Liver (tissue), 9 donors: ENCODE data around the gene KIRREL3. TPM values are rescaled to one million over a fixed set of nuclear protein-coding genes. Genes with fewer than 3 reads are reported as not detected.

Experiments
- DNase-seq: peaks from one replicate; pipeline ENCODE4 v3.0.0-alpha.2; 2017; ENCODE audit warnings: low spot score
- H3K27ac ChIP-seq, 2 donors: one replicate each; pipeline ENCODE4 v1.7.0; 2013; ENCODE audit warnings: inconsistent platforms in 2 of 2, low read length in 2 of 2, control low read depth in 1 of 2, low read depth in 1 of 2, mild to moderate bottlenecking in 1 of 2
- H3K27me3 ChIP-seq, 4 donors: one replicate each; pipeline versions ENCODE4 v1.6.1 to v1.7.0; 2013; ENCODE audit warnings: low read length in 3 of 4, inconsistent platforms in 1 of 4, mild to moderate bottlenecking in 1 of 4, moderate library complexity in 1 of 4; ENCODE audit not compliant: control insufficient read depth in 4 of 4, insufficient read depth in 4 of 4
- H3K36me3 ChIP-seq, 4 donors: one replicate each; pipeline versions ENCODE4 v1.6.1 to v1.7.0; 2013; ENCODE audit warnings: low read length in 3 of 4, mild to moderate bottlenecking in 3 of 4, low read depth in 1 of 4, moderate library complexity in 1 of 4; ENCODE audit not compliant: control insufficient read depth in 4 of 4, insufficient read depth in 3 of 4
- H3K4me1 ChIP-seq, 4 donors: one replicate each; pipeline versions ENCODE4 v1.6.1 to v1.7.0; 2013; ENCODE audit warnings: low read length in 3 of 4, mild to moderate bottlenecking in 3 of 4, moderate library complexity in 1 of 4; ENCODE audit not compliant: control insufficient read depth in 4 of 4, insufficient read depth in 4 of 4
- H3K4me3 ChIP-seq, 3 donors: one replicate each; pipeline versions ENCODE4 v1.6.1 to v1.7.0; 2013; ENCODE audit warnings: low read length in 3 of 3, control low read depth in 1 of 3, low read depth in 1 of 3, mild to moderate bottlenecking in 1 of 3
- H3K9ac ChIP-seq, 2 donors: one replicate each; pipeline ENCODE4 v1.7.0; 2013; ENCODE audit warnings: low read length in 2 of 2, mild to moderate bottlenecking in 2 of 2, moderate library complexity in 2 of 2, control low read depth in 1 of 2, low read depth in 1 of 2
- H3K9me3 ChIP-seq, 4 donors: one replicate each; pipeline versions ENCODE4 v1.6.1 to v1.7.0; 2013; ENCODE audit warnings: low read length in 3 of 4; ENCODE audit not compliant: control insufficient read depth in 4 of 4
- CTCF ChIP-seq: fragments of 150-350 bp; IDR thresholded peaks from 2 replicates; pipeline ENCODE4 v1.5.1; 2017; ENCODE audit warnings: improper control_type of control experiment, low read depth, low read length; ENCODE audit not compliant: missing input control
- EGR1 ChIP-seq, 2 donors: IDR thresholded peaks; 2 replicates each; pipeline ENCODE4 v1.6.1; 2016 to 2018; ENCODE audit warnings: antibody characterized with exemption in 2 of 2, low read depth in 2 of 2
- FOXA1 ChIP-seq: IDR thresholded peaks from 2 replicates; pipeline ENCODE4 v1.6.1; 2016; ENCODE audit warnings: antibody characterized with exemption
- FOXA2 ChIP-seq: IDR thresholded peaks from 2 replicates; pipeline ENCODE4 v1.6.1; 2016; ENCODE audit warnings: antibody characterized with exemption
- GABPA ChIP-seq, 2 donors: IDR thresholded peaks in 1 of 2; conservative IDR thresholded peaks in 1 of 2; 2 replicates each; pipeline ENCODE4 v1.6.1; 2016; ENCODE audit warnings: antibody characterized with exemption in 2 of 2, mild to moderate bottlenecking in 1 of 2, moderate library complexity in 1 of 2
- HNF4A ChIP-seq, 2 donors: conservative IDR thresholded peaks; 2 replicates each; pipeline ENCODE4 v1.6.1; 2016; ENCODE audit warnings: antibody characterized with exemption in 2 of 2, mild to moderate bottlenecking in 2 of 2
- HNF4G ChIP-seq: IDR thresholded peaks from 2 replicates; pipeline ENCODE4 v1.6.1; 2016; ENCODE audit warnings: antibody characterized with exemption
- JUND ChIP-seq, 2 donors: IDR thresholded peaks; 2 replicates each; pipeline ENCODE4 v1.6.1; 2016; ENCODE audit warnings: antibody characterized with exemption in 2 of 2
- MAX ChIP-seq: IDR thresholded peaks from 2 replicates; pipeline ENCODE4 v1.6.1; 2016; ENCODE audit warnings: antibody characterized with exemption
- NR2F2 ChIP-seq: IDR thresholded peaks from 2 replicates; pipeline ENCODE4 v1.6.1; 2016; ENCODE audit warnings: antibody characterized with exemption
- RAD21 ChIP-seq, 2 donors: IDR thresholded peaks; 2 replicates each; pipeline ENCODE4 v1.6.1; 2016; ENCODE audit warnings: antibody characterized with exemption in 2 of 2, mild to moderate bottlenecking in 2 of 2
- RXRA ChIP-seq, 2 donors: IDR thresholded peaks; 2 replicates each; pipeline ENCODE4 v1.6.1; 2017 to 2018; ENCODE audit warnings: antibody characterized with exemption in 2 of 2, mild to moderate bottlenecking in 1 of 2
- SP1 ChIP-seq: IDR thresholded peaks from 2 replicates; pipeline ENCODE4 v1.6.1; 2018; ENCODE audit warnings: antibody characterized with exemption, mild to moderate bottlenecking
- TAF1 ChIP-seq: conservative IDR thresholded peaks from 2 replicates; pipeline ENCODE4 v1.6.1; 2016; ENCODE audit warnings: antibody characterized with exemption, mild to moderate bottlenecking
- YY1 ChIP-seq: IDR thresholded peaks from 2 replicates; pipeline ENCODE4 v1.6.1; 2016; ENCODE audit warnings: antibody characterized with exemption, mild to moderate bottlenecking
- WGBS: extraction: QIAGEN DNeasy Blood & Tissue Kit; methylation state at CpG from one replicate; pipeline ENCODE4 v1.1.7; 2013; 5-methylcytosine and 5-hydroxymethylcytosine counted together
- polyA plus RNA-seq, 2 donors: library from polyadenylated mRNA; stranded (reverse) in 1 of 2; unstranded in 1 of 2; fragments of 200-250 nt in 1 of 2; fragments of >200 nt in 1 of 2; fragmentation: Nextera tagmentation in 1 of 2; extraction: Ambion mirVana in 1 of 2; gene quantifications; one replicate each; pipeline versions ENCODE4 v1.2.1 to v1.2.3, GENCODE V29; 2013 to 2015
- total RNA-seq, 2 donors: library from RNA; depleted of rRNA; stranded (reverse); fragments of >200 nt; gene quantifications; one replicate each; pipeline ENCODE4 v1.2.3, GENCODE V29; 2014
- TF ChIP-seq, protein P1 (sequence below): IDR thresholded peaks from 2 replicates; pipeline ENCODE4 v1.6.1; 2016; ENCODE audit warnings: antibody characterized with exemption
- TF ChIP-seq, protein P2 (sequence below): IDR thresholded peaks from 2 replicates; pipeline ENCODE4 v1.6.1; 2016; ENCODE audit warnings: antibody characterized with exemption
- TF ChIP-seq, protein P3 (sequence below): IDR thresholded peaks from 2 replicates; pipeline ENCODE4 v1.6.1; 2016; ENCODE audit warnings: antibody characterized with exemption, mild to moderate bottlenecking
- donor health status: healthy.
- donor health status: healthy.
- donor health status: healthy.
- donor health status: healthy.
- donor health status: healthy.

The KIRREL3 gene
- total and polyA plus RNA-seq, 4 donors, result 0.03 to 0.29 (median 0.08) TPM; not detected in 1

- Histone ChIP-seq H3K27ac (no peak overlapping the region), H3K4me3 (no peak overlapping the region), H3K27me3 (no peaks in the 10 kb centered on the region), H3K9me3 (no peaks in the 10 kb centered on the region), H3K9ac (no peak overlapping the region), H3K4me1 (no peaks in the 10 kb centered on the region), H3K36me3 (no peaks in the 10 kb centered on the region)
- no peak for DNase-seq
- WGBS, result 88% methylated on average over 15 of the region's 15 CpGs
- TF ChIP-seq SP1 (no peak), FOXA1 (no peak), JUND (IDR thresholded peaks at IDR 0.05) (no peak), MAX (no peak), HNF4G (no peak), RAD21 (IDR thresholded peaks at IDR 0.05) (no peak), GABPA (IDR thresholded peaks at IDR 0.05 in 1 of 2, conservative IDR thresholded peaks at IDR 0.05 in 1 of 2) (no peak), HNF4A (conservative IDR thresholded peaks at IDR 0.05) (no peak), TAF1 (no peak), FOXA2 (no peak), NR2F2 (no peak), RXRA (IDR thresholded peaks at IDR 0.05) (no peak), CTCF (no peak), EGR1 (IDR thresholded peaks at IDR 0.05; ENCODE audit: low read depth in 2 of 2) (no peak)
- TF ChIP-seq, protein P1, sequence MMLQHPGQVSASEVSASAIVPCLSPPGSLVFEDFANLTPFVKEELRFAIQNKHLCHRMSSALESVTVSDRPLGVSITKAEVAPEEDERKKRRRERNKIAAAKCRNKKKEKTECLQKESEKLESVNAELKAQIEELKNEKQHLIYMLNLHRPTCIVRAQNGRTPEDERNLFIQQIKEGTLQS, result no peak
- TF ChIP-seq, protein P2, sequence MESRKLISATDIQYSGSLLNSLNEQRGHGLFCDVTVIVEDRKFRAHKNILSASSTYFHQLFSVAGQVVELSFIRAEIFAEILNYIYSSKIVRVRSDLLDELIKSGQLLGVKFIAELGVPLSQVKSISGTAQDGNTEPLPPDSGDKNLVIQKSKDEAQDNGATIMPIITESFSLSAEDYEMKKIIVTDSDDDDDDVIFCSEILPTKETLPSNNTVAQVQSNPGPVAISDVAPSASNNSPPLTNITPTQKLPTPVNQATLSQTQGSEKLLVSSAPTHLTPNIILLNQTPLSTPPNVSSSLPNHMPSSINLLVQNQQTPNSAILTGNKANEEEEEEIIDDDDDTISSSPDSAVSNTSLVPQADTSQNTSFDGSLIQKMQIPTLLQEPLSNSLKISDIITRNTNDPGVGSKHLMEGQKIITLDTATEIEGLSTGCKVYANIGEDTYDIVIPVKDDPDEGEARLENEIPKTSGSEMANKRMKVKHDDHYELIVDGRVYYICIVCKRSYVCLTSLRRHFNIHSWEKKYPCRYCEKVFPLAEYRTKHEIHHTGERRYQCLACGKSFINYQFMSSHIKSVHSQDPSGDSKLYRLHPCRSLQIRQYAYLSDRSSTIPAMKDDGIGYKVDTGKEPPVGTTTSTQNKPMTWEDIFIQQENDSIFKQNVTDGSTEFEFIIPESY, result no peak
These were observed 549.3 kb downstream of the KIRREL3 start for GRCh38 chr11:126451211-126451802.

- Histone ChIP-seq H3K36me3 (no peaks in the 10 kb centered on the region), H3K4me3 (no peak overlapping the region), H3K9ac (no peak overlapping the region), H3K27ac (no peak overlapping the region), H3K4me1 (no peaks in the 10 kb centered on the region), H3K9me3 (no peaks in the 10 kb centered on the region), H3K27me3 (no peaks in the 10 kb centered on the region)
- 94% methylated on average over 11 of the region's 11 CpGs for WGBS
- no peak for DNase-seq
- no peak for TF ChIP-seq HNF4G
- TF ChIP-seq JUND (IDR thresholded peaks at IDR 0.05), result no peak
- no peak for TF ChIP-seq SP1
- no peak for TF ChIP-seq RAD21 (IDR thresholded peaks at IDR 0.05)
- TF ChIP-seq MAX, result no peak
- TF ChIP-seq FOXA2, result no peak
- TF ChIP-seq HNF4A (conservative IDR thresholded peaks at IDR 0.05), result no peak
- TF ChIP-seq CTCF, result no peak
- TF ChIP-seq, protein P1, result no peak
- no peak for TF ChIP-seq TAF1
- no peak for TF ChIP-seq YY1
- TF ChIP-seq, protein P3, sequence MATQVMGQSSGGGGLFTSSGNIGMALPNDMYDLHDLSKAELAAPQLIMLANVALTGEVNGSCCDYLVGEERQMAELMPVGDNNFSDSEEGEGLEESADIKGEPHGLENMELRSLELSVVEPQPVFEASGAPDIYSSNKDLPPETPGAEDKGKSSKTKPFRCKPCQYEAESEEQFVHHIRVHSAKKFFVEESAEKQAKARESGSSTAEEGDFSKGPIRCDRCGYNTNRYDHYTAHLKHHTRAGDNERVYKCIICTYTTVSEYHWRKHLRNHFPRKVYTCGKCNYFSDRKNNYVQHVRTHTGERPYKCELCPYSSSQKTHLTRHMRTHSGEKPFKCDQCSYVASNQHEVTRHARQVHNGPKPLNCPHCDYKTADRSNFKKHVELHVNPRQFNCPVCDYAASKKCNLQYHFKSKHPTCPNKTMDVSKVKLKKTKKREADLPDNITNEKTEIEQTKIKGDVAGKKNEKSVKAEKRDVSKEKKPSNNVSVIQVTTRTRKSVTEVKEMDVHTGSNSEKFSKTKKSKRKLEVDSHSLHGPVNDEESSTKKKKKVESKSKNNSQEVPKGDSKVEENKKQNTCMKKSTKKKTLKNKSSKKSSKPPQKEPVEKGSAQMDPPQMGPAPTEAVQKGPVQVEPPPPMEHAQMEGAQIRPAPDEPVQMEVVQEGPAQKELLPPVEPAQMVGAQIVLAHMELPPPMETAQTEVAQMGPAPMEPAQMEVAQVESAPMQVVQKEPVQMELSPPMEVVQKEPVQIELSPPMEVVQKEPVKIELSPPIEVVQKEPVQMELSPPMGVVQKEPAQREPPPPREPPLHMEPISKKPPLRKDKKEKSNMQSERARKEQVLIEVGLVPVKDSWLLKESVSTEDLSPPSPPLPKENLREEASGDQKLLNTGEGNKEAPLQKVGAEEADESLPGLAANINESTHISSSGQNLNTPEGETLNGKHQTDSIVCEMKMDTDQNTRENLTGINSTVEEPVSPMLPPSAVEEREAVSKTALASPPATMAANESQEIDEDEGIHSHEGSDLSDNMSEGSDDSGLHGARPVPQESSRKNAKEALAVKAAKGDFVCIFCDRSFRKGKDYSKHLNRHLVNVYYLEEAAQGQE, result no peak
- TF ChIP-seq EGR1 (IDR thresholded peaks at IDR 0.05; ENCODE audit: low read depth in 2 of 2), result no peak
- no peak for TF ChIP-seq FOXA1
These were observed 549.8 kb downstream of the KIRREL3 start for GRCh38 chr11:126450806-126451205.
